Keratinocyte (primary cell): ENCODE data around the gene WDR27. TPM values are rescaled to one million over a fixed set of nuclear protein-coding genes. Genes with fewer than 3 reads are reported as not detected.

Experiments used
- DNase-seq: peaks from one replicate; pipeline ENCODE4 v3.0.0-alpha.2; 2011; ENCODE audit warnings: low read depth, missing footprints, low spot score
- FAIRE-seq: peaks from 2 replicates; lab custom pipeline; 2011; peaks lifted over from hg19 to GRCh38; lab: Jason Lieb, UNC
- H2AFZ ChIP-seq: 2 replicates; pipeline ENCODE4 v1.6.0; 2012; ENCODE audit warnings: low read length, control low read depth, inconsistent platforms; ENCODE audit not compliant: control insufficient read depth
- H3K27ac ChIP-seq: 2 replicates; pipeline ENCODE4 v1.5.1; 2011; ENCODE audit warnings: low read length; ENCODE audit not compliant: control insufficient read depth, insufficient read depth
- H3K27me3 ChIP-seq: 3 replicates; pipeline ENCODE4 v1.6.0; 2011; ENCODE audit warnings: low read length; ENCODE audit not compliant: control insufficient read depth, insufficient read depth; ENCODE audit errors: extremely low read depth
- H3K36me3 ChIP-seq, 2 experiments: 2 replicates in 1 of 2; 3 replicates in 1 of 2; pipeline ENCODE4 v1.5.1; 2011; ENCODE audit warnings: low read length in 2 of 2, mild to moderate bottlenecking in 1 of 2; ENCODE audit not compliant: control insufficient read depth in 2 of 2, insufficient read depth in 2 of 2; ENCODE audit errors: extremely low read depth in 1 of 2
- H3K4me1 ChIP-seq: 3 replicates; pipeline ENCODE4 v1.5.1; 2011; ENCODE audit warnings: low read length; ENCODE audit not compliant: control insufficient read depth, insufficient read depth; ENCODE audit errors: extremely low read depth
- H3K4me2 ChIP-seq: 3 replicates; pipeline ENCODE4 v1.6.0; 2011; ENCODE audit warnings: low read depth, low read length; ENCODE audit not compliant: control insufficient read depth, insufficient read depth; ENCODE audit errors: extremely low read depth
- H3K4me3 ChIP-seq, 3 experiments: fragments of 200-600 bp in 1 of 3; sonication (generic) in 1 of 3; 2 replicates in 2 of 3; 3 replicates in 1 of 3; pipeline ENCODE4 v1.5.1; 2011 to 2016; ENCODE audit warnings: low read length in 3 of 3, mild to moderate bottlenecking in 3 of 3, control low read depth in 2 of 3, inconsistent platforms in 1 of 3, low read depth in 1 of 3, mixed read lengths in 1 of 3, mixed run types in 1 of 3, moderate library complexity in 1 of 3; ENCODE audit not compliant: control insufficient read depth in 2 of 3, insufficient read depth in 2 of 3; ENCODE audit errors: extremely low read depth in 1 of 3
- H3K79me2 ChIP-seq: 2 replicates; pipeline ENCODE4 v1.6.0; 2012; ENCODE audit warnings: low read length; ENCODE audit not compliant: control insufficient read depth, insufficient read depth
- H3K9ac ChIP-seq: 3 replicates; pipeline ENCODE4 v1.6.0; 2011; ENCODE audit warnings: low read length; ENCODE audit not compliant: control insufficient read depth, insufficient read depth; ENCODE audit errors: extremely low read depth
- H3K9me1 ChIP-seq: 3 replicates; pipeline ENCODE4 v1.6.0; 2011; ENCODE audit warnings: low read length; ENCODE audit not compliant: control insufficient read depth, insufficient read depth; ENCODE audit errors: extremely low read depth
- H3K9me3 ChIP-seq: 2 replicates; pipeline ENCODE4 v1.5.1; 2012; ENCODE audit warnings: low read depth, low read length; ENCODE audit not compliant: control insufficient read depth
- H4K20me1 ChIP-seq: 3 replicates; pipeline ENCODE4 v1.6.0; 2011; ENCODE audit warnings: low read length; ENCODE audit not compliant: control insufficient read depth, insufficient read depth; ENCODE audit errors: extremely low read depth
- CTCF ChIP-seq, 3 experiments: IDR thresholded peaks in 1 of 3; conservative IDR thresholded peaks in 1 of 3; optimal IDR thresholded peaks in 1 of 3; 2 replicates in 2 of 3; 3 replicates in 1 of 3; pipeline versions ENCODE3 to v1.5.1; 2011; ENCODE audit warnings: low read length in 3 of 3, mild to moderate bottlenecking in 3 of 3, moderate library complexity in 2 of 3, control low read depth in 1 of 3, inconsistent platforms in 1 of 3; ENCODE audit not compliant: insufficient read depth in 2 of 3; ENCODE audit errors: extremely low read depth in 1 of 3
- EZH2 ChIP-seq: IDR thresholded peaks from one replicate; pipeline ENCODE4 v1.6.1; 2012; ENCODE audit warnings: inconsistent platforms, mild to moderate bottlenecking, low read length, moderate library complexity
- dilution Hi-C: fragments of 300-500 bp; cut with MboI; formaldehyde crosslinking; loops from one replicate; pipeline ENCODE4 v1.7.0; 2020; ENCODE audit warnings: low sequenced_read_pairs; ENCODE audit not compliant: extremely low pct_ligation_motif_present
- polyA plus RNA-seq, 5 experiments: library from polyadenylated mRNA; depleted of rRNA in 3 of 5; stranded (reverse) in 3 of 5; stranded (forward) in 1 of 5; unstranded in 1 of 5; fragments of >200 nt; gene quantifications; 1 replicate in 1 of 5; 2 replicates in 3 of 5; 3 replicates in 1 of 5; pipeline versions ENCODE4 v1.2.1 to v1.2.3, GENCODE V29; 2011 to 2012; ENCODE audit warnings: missing spikeins in 2 of 5, low read depth in 1 of 5, low replicate concordance in 1 of 5

The WDR27 gene
- polyA plus RNA-seq, 1 donor (not counting 4 experiments of a cell fraction or from before 2014, with no cell fraction given): 17.8 TPM

GRCh38 chr6:169648092-169648491, 53.7 kb downstream of the WDR27 start:
- DNase-seq: no peak
- no peak overlapping the region for H3K27ac ChIP-seq

GRCh38 chr6:169647637-169648036, 54.2 kb downstream of the WDR27 start:
- no peaks in the 10 kb centered on the region for H3K36me3 ChIP-seq
- TF ChIP-seq EZH2 (no peak), CTCF (optimal IDR thresholded peaks at IDR 0.05 in 1 of 3, IDR thresholded peaks at IDR 0.05 in 1 of 3, conservative IDR thresholded peaks at IDR 0.05 in 1 of 3; ENCODE audit: extremely low read depth in 1 of 3, insufficient read depth in 2 of 3, low read length in 3 of 3) (no peak)
- no peak overlapping the region for H3K9ac ChIP-seq
- H3K4me2 ChIP-seq: no peak overlapping the region
- H3K9me1 ChIP-seq: no peaks in the 10 kb centered on the region
- H3K4me3 ChIP-seq: no peak overlapping the region
- H3K79me2 ChIP-seq: no peaks in the 10 kb centered on the region
- FAIRE-seq: no peak
- H3K9me3 ChIP-seq: no peaks in the 10 kb centered on the region
- dilution Hi-C loops: no loop called here
- no peaks in the 10 kb centered on the region for H3K4me1 ChIP-seq
- no peaks in the 10 kb centered on the region for H4K20me1 ChIP-seq
- H2AFZ ChIP-seq: no peak overlapping the region
- H3K27ac ChIP-seq: no peak overlapping the region
- DNase-seq: no peak
- no peaks in the 10 kb centered on the region for H3K27me3 ChIP-seq

More at GRCh38 chr6:169648092-169648491, 53.7 kb downstream of the WDR27 start:
- TF ChIP-seq CTCF (optimal IDR thresholded peaks at IDR 0.05 in 1 of 3, IDR thresholded peaks at IDR 0.05 in 1 of 3, conservative IDR thresholded peaks at IDR 0.05 in 1 of 3; ENCODE audit: extremely low read depth in 1 of 3, insufficient read depth in 2 of 3, low read length in 3 of 3) (no peak), EZH2 (no peak)
- H3K79me2 ChIP-seq: no peaks in the 10 kb centered on the region
- dilution Hi-C loops: no loop called here
- no peaks in the 10 kb centered on the region for H3K4me1 ChIP-seq
- H3K4me2 ChIP-seq: no peak overlapping the region
- no peaks in the 10 kb centered on the region for H3K9me3 ChIP-seq
- no peaks in the 10 kb centered on the region for H4K20me1 ChIP-seq
- H2AFZ ChIP-seq: no peak overlapping the region
- H3K27me3 ChIP-seq: no peaks in the 10 kb centered on the region
- H3K9me1 ChIP-seq: no peaks in the 10 kb centered on the region
- H3K9ac ChIP-seq: no peak overlapping the region
- no peak overlapping the region for H3K4me3 ChIP-seq
- H3K36me3 ChIP-seq: no peaks in the 10 kb centered on the region
- FAIRE-seq: no peak
